Fibroblast of skin of back (primary cell): ENCODE results near the gene RAB13.

Source experiments
- DNase-seq: peaks from one replicate; pipeline ENCODE4 v3.0.0-alpha.2; 2013

RAB13 gene

DNA sequence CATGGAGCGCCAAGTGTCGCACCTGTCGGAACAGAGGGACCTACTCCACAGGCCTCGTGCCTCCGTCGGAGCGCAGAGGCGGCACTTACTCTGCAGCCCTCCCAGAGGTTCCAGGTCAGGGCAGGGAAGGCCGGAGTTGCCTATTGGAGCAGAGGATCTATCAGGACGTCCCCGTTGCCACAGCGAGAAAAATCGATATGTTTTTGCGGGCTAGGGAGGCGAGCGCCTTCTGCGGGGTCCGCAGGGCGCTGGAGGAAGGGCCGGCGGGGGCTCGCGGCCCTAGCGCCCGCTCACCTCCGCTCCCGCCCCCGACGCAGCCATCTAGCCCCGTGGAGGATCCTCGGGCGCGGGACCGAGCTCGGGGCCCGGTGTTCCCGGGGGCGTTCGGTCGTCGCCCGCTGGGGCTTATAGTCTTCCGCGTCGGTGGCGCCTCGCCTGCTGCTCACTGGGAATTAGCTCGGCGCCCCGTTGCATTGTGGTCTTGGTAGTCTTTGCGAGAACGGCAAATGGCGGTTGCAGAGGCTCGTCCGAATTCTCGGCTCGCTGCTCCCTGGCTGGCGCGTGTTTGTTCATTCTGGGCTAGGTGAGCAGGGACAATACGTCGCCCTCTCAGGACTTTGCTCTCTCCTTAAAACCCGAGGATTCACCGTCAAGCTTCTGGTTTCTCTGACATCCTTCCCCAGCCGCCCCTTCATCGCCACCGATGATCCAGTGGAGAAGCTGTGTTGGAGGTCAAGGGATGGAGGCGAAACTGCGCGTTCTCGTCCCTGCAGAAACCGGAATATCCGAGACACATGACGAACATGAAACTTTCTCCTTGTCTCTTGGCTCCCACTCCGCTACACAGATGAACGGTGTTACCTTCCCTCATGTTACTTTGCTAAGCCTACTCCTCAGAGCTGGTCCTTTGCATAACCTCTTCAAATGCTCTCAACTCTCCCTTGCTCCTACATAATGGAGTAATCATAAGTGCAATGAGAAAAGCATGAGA is 8.6 kb downstream of the RAB13 start, which contains the start of gene JTB:
Gene JTB, minus strand, starts transcription at position 425 of the 991 bp plus-strand sequence. Its CDS starts 422 bp downstream, at position 3.
- DNase-seq: peak; percentile 83

DNA sequence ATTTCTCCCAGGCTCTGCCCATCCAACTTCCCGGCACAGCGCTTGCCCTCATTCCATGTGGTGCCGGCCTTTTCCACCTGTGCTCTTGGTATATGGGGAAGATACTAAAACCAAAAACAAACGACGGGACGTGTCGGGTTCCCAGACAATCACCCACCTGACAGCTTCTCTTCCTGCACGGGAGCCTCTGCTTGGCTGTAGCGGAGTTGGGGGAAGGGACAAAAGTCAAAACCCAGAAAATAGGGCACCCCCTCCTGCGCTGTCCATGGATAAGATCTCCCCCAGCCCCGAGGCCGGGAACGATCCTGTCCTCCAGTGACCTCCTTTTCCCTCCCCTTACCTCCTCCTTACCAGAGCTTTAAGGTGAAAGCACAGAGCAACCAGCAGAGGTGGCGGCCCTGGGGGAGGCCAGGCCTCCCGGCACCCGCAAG is 9.3 kb downstream of the RAB13 start:
- no peak for DNase-seq

DNA sequence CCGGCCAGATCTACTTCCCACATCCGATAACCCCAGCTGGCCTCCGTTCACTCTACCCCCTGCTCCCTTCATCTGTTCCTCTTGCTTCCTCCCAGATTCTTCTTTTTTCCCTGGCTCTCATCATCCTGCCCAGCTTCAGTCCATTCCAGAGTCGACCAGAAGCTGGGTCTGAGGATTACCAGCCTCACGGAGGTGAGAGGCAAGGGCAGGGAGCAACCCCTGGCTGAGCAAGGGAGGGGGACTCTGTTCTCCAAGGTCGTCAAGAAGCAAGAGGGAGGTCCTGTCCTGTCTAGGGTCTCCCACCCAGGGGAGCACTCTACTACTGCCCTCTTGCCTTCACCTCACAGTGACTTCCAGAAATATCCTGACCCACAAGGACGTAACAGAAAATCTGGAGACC is 12.6 kb downstream of the RAB13 start:
- DNase-seq: no peak

DNA sequence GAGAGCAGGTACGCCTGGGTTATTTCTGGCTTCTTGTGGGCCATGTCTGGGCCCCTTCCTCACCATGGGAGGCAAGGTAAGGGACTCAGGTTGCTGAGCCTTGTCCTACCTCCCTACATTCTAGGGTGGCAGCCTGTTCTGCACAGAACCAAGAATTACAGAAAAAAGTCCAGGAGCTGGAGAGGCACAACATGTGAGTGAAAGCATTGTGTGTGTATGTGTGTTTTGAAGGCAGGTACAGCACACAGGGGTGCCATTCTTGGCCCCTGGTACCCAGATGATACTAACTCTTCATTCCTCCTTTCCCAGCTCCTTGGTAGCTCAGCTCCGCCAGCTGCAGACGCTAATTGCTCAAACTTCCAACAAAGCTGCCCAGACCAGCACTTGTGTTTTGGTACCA is 13.1 kb downstream of the RAB13 start:
- DNase-seq: no peak

DNA sequence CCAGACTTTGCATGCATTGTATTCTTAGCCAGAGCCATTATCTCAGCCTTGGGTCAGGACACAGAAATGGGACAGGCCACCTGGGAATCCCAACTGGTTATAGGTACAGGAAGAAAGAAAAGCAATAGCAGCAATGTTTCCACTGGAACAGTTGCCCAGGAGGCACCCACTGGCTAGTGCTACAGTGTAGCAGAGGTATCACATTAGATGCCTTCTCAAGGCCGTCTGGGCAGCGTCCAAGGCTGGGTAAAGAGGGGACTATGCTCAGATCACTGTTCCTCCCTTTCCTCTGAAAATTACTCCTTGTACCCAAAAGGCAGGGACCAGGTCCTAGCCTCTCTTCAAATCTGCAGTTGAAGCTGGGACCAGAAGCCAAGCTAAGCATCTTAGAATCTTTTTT is 15.8 kb downstream of the RAB13 start:
- DNase-seq: no peak

DNA sequence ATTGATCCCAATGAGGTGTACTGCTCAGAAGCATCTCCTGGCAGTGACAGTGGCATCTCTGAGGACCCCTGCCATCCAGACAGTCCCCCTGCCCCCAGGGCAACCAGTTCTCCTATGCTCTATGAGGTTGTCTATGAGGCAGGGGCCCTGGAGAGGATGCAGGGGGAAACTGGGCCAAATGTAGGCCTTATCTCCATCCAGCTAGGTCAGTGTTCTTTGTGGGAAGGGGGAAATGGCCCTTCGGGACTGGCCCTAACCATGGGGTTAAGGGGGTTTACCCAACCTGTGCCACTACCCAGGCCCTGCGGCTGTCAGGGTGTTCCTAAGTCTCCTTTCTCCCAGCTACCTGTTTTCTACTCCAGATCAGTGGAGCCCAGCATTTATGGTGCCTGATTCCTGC is 17.2 kb downstream of the RAB13 start:
- DNase-seq: no peak

DNA sequence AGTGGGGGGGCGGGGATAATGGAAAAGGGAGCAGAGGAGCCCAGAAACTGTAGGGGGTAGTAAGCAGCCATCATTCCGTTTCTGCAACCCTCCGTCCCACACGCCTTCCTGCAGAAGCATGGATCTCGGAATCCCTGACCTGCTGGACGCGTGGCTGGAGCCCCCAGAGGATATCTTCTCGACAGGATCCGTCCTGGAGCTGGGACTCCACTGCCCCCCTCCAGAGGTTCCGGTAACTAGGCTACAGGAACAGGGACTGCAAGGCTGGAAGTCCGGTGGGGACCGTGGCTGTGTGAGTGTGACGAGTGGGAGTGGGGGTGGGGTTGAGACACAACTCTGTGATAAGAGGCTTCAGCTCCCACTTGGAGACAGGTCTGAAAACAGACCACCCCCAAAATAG is 17.7 kb downstream of the RAB13 start:
- no peak for DNase-seq

DNA sequence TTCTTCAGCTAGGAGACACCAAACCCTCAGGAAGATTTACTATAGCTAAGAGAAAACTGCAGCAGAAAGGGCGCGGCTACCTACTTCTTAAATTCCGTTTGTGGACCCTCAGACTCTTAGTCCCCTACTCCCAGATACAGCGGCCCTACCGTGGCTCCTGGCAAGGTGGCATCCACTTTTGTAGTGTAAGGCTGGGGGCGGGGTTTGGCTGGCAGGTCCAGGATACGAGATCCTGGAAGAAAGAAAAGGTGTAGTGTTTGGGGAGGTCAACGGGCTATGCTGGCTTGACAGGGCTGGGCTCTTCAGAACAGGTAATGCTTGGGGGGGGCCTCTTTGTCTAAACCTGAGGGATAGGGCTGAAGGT is 18.2 kb downstream of the RAB13 start:
- no peak for DNase-seq

DNA sequence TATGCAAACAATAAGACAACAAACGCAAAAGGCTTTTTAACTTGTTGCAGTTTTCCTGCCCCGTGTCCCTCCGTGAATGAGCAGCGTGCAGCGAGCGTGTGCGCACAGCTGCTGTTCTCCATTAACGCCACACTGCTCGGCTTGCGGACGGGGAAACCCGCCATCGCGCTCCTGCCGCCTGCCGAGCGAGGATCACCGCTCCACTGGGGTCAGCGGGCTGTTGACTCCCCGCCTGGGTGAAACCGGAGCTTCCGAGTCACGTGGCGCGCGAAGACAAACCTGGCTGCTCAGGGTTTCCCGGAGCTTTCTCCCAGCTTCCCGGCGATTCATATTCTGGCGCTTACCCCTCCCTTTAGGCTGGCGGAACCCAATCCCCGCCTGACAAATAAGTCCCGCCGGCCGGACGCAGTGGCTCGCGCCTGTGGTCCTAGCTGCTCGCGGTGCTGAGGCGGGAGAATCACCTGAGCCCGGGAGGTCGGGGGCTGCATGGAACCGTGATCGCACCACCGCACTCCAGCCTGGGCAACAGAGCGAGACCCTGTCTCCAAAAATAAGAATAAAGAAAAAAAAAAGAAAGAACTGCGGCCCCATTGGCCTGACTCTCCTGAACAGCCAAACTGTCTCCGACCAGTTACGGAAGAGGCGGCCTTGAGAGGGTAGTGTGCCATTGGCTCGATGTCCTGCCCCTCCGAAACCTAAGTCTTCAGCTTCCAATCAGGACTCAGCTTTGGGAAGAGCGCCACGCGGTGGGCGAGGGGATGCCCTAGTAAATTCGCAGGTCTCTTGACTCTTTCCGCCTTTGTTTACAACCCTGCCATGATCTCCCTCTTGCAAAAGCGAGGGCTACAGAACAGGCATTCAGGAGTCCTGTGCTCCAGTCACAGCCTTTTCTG is 18.8 kb downstream of the RAB13 start, which contains the start of gene CREB3L4:
Gene CREB3L4, plus strand, starts transcription at position 796 of the 893 bp plus-strand sequence. CDS start 624 bp downstream, outside the sequence.
- DNase-seq: peak; percentile 99

DNA sequence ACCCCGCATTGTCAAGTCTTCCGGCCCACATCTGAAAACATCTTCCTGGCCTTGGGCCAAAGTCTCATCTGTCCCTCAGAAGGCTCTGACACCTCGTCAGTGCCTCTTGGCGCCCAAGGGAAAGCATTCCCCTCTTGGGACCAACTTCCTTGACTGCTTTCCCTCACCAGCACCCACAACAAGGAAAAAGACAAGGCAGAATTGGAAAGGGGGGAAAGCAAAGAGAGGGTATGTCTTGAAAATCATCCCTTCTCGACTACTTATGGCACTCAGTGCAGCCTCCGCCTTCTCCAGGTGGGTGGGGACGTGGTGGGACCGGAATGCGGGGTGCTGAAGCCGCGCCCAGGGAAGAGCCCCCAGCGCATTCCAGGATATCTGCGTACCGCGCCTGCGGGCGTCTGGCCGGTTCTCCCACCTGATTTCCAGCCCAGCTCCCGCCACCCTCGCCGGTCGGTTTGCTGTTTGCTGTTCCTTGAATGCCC is 22.2 kb downstream of the RAB13 start:
- peak; percentile 22 for DNase-seq

DNA sequence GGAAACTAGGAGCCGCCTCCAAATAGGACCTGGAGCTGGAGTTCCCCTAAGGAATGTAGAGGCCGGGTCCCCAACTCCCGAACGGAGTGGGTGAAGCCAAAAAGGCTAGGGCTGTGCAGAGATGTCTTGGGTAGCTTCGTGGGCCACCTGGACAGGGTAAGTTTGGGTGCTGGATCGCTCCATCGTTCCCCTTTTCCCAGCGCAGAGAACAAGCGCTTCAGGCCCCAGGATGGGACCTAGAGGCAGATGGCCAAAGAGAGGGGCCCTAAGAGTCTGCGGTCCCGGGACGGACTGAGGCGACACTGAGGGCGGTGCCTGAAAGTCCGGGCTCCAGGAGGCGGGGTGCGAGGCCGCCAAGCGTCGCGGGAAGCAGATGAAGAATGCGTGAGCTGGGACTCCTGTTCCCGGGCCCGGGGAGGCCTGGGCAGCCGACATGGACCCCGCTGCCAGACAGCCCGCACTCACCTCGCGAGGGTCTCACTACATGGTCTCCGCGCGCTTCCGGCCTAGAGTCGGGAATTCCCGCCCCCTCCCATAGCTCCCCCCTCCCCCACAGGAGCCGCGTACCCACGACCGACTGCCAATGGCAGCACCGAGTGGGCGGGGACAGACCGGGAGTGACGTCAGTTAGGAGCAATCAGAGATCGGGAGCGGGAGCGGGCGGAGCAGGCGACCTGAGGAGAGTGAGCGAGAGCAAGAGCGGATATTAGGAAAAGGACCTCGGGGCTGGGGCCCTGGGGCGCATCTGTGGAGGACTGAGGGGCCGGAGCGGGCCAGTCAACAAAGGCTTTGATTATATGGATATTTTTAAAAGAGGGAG is 22.9 kb downstream of the RAB13 start, which contains the start of gene SLC39A1:
Gene SLC39A1, minus strand, starts transcription at position 508 of the 820 bp plus-strand sequence. CDS start 822 bp downstream, outside the sequence.
- DNase-seq: peak; percentile 96

DNA sequence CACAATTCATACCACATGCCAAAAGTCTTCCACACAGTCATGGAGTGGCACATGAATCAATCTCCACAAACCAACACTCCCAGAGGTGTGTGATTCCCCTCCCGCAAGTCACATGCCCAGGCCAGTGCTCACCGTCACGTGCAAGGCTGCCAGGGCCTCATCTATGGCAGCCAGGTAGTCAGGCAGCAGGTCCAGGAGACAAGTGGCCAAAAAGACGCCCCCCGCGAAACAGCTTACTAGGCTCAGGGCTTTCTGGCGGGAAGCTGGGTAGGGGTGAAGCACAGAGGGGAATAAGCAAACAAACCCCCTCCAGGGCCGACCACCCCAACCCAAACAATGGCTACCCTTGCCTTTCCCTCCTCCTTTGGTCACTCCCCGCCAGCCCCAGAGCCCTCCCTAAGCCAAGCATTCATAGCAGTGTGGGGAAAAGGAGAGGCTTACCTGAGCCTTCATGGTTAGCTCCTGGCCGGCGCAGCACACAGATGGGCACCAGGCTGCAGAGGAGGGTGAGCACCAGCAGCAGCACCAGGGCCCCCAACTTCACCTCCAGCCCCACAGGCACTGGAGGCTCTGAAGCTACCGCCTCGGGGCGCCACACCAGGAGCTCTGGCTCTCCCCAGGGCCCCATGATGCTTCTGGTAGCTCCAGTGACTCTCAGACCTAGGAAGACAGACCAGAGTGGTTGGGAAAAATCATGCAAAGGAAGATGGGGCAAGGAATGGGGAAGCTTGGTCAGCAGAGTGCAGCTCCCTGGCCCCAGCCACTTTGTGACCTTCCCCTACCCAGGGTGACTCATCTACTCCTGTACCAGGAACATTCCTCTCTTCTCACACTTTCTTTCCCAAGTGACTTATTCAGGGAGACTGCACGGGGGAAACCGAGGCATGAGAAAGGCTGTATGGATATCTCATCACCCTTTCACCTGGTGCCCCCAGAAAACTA is 23.8 kb downstream of the RAB13 start:
- peak; percentile 69 for DNase-seq

DNA sequence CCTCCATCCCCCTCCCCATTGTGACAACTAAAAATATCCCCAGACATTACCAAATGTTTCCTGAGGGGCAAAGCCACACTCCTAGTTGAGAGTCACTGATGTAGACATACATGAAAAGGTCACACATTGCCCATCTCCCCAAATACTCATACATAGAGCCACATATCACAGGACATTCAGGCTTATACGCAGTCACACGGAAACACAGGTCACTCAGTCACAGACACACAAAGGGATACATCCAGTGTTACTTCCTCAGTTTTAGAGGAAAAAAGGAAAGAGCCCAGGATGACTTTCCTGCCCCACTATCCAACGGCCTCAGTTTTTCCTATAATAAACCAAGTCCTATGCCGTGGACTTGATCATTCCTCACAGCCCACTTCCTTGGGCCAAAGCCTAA is 24.7 kb downstream of the RAB13 start:
- no peak for DNase-seq

DNA sequence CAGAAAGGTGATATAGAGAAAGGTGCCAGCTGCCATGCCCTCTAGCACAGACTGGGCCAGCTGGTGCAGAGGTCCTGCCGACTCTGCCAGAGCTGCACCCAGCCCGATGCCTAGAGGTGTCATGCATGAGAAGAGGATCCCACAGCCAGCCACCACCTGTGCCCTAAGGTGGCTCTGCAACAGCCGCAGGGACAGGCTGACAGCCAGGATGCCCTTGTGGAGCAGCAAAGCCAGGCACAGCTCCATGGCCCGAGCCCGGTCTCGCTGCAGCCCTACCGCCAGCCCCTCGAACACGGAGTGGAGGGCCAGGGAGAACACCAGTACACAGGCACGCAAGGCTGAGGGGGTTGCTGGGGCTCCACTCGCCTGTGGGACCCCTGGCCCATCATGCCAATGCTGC is 25.9 kb downstream of the RAB13 start:
- no peak for DNase-seq

DNA sequence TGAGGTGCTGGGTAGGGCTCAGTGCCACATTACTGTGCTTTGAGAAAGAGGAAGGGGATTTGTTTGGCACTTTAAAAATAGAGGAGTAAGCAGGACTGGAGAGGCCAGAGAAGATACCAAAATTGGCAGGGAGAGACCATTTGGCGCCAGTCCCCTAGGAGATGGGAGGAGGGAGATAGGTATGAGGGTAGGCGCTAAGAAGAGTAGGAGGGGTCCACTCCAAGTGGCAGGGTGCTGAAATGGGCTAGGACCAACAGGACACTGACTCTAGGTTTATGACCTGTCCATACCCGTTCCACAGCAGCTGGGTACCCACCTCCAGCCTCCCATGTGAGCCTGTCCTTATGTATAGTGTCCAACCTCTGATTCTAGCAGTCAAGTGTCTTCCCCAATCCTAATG is 26.7 kb downstream of the RAB13 start:
- no peak for DNase-seq

DNA sequence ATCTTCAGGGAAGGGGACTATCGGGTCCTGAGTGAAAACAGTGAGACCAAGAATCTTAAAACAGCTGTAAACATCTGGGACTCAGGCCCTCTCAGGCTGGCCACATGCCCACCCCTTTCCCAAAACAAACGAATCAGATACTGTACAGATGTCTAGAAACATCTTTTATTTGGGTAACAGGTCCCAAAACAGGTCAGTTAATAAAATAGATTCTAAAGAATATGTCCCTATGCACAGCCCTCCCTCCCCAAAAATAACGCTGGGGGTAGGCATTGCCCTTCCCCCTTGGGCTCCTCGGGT is 27.2 kb downstream of the RAB13 start:
- no peak for DNase-seq

DNA sequence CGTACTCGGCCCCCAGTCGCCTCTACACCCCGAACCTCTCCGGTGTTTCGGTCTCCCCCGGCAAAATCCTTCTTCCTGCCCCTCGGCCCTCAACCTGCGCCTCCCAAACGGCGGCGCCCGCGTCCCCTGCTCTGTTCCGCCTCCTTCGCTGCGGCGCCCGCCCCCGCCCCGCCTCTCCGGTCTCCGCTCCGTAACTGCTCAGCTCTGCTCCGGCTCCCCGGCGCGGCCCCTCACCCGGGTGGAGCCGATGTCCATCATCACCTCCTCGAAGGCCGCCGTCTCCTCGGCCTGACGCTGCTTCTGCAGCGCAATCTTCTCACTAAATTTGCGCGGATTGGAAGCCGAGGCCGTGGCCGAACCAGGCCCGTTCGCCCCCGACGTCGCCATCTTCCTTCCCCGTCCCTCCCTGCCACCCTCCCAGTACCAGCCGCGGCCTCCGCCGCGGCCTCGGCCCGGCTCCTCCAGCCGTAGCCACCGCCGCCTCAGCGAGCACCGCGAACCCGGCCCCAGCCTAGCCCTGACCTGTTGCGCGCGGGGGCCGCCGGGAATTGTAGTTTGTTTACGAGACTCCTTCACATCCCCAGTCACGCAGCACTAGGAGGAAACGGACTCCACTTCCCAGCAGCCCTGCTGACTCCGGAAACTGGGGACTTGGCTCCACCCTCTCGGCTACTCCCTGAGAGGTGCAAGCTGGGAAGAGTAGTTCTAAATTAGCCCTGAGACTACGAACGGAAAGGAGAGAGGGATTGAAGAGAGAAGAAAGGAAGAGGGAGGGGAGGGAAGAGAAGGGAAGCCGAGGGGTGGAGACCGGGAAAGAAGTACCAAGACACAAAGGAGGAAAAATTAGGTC is 27.8 kb downstream of the RAB13 start, which contains the start of gene CRTC2:
Gene CRTC2, minus strand, starts transcription at position 502 of the 850 bp plus-strand sequence. Its CDS starts 115 bp downstream, at position 387.
- DNase-seq: peak; percentile 99

DNA sequence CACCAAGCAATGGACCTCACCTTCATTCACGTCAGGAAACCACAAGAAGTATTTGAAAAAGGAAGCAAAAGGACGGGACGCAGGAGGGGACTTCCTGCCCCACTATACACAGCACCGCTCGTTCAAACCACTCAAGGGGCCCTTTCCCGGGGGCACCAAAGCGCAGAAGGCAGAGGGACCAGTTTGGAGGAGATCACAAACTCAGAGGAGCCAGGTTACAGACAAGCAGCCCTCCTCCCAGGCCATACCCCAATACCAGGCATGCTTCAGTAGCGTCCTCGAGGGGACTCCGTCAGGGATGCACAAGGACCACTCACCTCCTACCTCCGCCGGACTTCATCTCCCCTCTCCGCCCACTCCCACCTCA is 28.4 kb downstream of the RAB13 start:
- no peak for DNase-seq

DNA sequence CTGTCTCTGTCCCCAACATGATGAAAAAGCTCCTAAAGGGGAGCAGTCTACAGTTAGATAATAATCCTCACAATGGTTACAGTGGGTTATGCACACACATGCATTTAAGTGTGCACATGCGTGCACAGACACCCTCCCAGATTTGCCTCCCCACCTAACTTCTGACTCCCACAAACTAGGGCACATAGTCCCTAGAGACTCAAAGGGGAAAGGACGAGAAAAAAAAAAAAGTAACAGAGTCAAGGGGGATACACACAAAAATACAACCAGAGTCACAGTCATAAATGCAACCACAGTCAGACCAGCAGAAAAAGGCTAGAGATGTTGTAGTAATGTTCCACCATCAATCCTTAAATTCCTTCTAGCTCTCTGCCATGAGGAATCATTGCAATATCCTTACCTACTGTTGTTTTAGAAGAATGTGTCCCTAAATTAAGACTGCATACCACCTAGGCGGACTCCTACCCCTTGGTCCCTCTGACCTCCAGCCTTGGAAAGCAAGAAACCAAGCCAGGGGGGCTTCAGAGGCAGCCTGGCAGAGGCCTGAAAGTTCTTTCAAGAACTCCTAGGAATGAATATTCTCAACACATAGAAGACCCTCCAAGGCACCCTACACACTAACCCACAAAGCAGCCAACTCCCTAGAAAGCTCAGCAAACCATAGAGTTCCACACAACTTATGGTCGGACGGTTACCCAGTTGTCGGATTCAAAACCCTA is 29.0 kb downstream of the RAB13 start:
- no peak for DNase-seq
